Sigmoid colon (tissue), 7 donors: ENCODE data around the gene CLCN1. TPM values are rescaled to one million over a fixed set of nuclear protein-coding genes. Genes with fewer than 3 reads are reported as not detected.

ENCODE experiments used
- DNase-seq: peaks from one replicate; pipeline ENCODE4 v3.0.0-alpha.2; 2019
- H3K27ac ChIP-seq, 4 donors: fragments of 200-600 bp; sonication (generic); one replicate each; pipeline ENCODE4 v1.5.1; 2016 to 2019; ENCODE audit warnings: mild to moderate bottlenecking in 1 of 4
- H3K27me3 ChIP-seq, 3 donors: fragments of 200-600 bp; sonication (generic); one replicate each; pipeline ENCODE4 v1.5.1; 2019; ENCODE audit warnings: mild to moderate bottlenecking in 1 of 3
- H3K36me3 ChIP-seq, 4 donors: fragments of 200-600 bp; sonication (generic); one replicate each; pipeline ENCODE4 v1.5.1; 2016 to 2019
- H3K4me1 ChIP-seq, 4 donors: fragments of 200-600 bp; sonication (generic); one replicate each; pipeline ENCODE4 v1.5.1; 2017 to 2019
- H3K4me3 ChIP-seq, 4 donors: fragments of 200-600 bp; sonication (generic); one replicate each; pipeline ENCODE4 v1.5.1; 2017 to 2019; ENCODE audit warnings: mild to moderate bottlenecking in 2 of 4, moderate library complexity in 1 of 4
- H3K9me3 ChIP-seq, 4 donors: fragments of 200-600 bp in 3 of 4; sonication (generic) in 3 of 4; one replicate each; pipeline versions ENCODE4 v1.5.1 to v1.6.1; 2013 to 2019
- EP300 ChIP-seq, 4 donors: sonication (generic); formaldehyde crosslinking; IDR thresholded peaks; one replicate each; pipeline ENCODE4 v1.6.1; 2017; ENCODE audit warnings: antibody characterized with exemption in 4 of 4
- POLR2A ChIP-seq, 2 donors: fragments of 450-650 bp; IDR thresholded peaks; one replicate each; pipeline ENCODE4 v1.6.1; 2016; ENCODE audit warnings: antibody characterized with exemption in 2 of 2, mild to moderate bottlenecking in 2 of 2, moderate library complexity in 2 of 2
- POLR2AphosphoS5 ChIP-seq, 4 donors: sonication (generic); formaldehyde crosslinking; IDR thresholded peaks; one replicate each; pipeline ENCODE4 v1.6.1; 2017; ENCODE audit warnings: antibody characterized with exemption in 4 of 4
- WGBS, 2 donors: extraction: QIAGEN DNeasy Blood & Tissue Kit; methylation state at CpG; one replicate each; pipeline ENCODE4 v1.1.7; 2013; 5-methylcytosine and 5-hydroxymethylcytosine counted together
- intact Hi-C: fragments of 100-400 bp; cut with DNase I; formaldehyde crosslinking; loops from one replicate; pipeline ENCODE4 v1.15.1; 2023
- polyA plus RNA-seq, 3 donors: library from polyadenylated mRNA; stranded (reverse); fragments of 200-250 nt; gene quantifications; one replicate each; pipeline ENCODE4 v1.2.3, GENCODE V29; 2013
- total RNA-seq, 4 donors: library from RNA; depleted of rRNA; stranded (reverse); fragments of >200 nt; gene quantifications; one replicate each; pipeline ENCODE4 v1.1.0, GENCODE V29; 2016
- TF ChIP-seq, protein P1 (sequence below), 4 experiments: fragments of 450-650 bp in 3 of 4; fragments of 200-600 bp in 1 of 4; IDR thresholded peaks; one replicate each; pipeline ENCODE4 v1.5.1; 2016 to 2019; ENCODE audit warnings: antibody characterized with exemption in 4 of 4, mild to moderate bottlenecking in 3 of 4, moderate library complexity in 2 of 4
- donor health status: healthy with polysubstance abuse.
- donor health status: Bipolar disorder and iron deficiency.
- donor health status: healthy.

Gene CLCN1
- total and polyA plus RNA-seq, 7 donors: 0.14 to 0.15 TPM; not detected in 5

DNA sequence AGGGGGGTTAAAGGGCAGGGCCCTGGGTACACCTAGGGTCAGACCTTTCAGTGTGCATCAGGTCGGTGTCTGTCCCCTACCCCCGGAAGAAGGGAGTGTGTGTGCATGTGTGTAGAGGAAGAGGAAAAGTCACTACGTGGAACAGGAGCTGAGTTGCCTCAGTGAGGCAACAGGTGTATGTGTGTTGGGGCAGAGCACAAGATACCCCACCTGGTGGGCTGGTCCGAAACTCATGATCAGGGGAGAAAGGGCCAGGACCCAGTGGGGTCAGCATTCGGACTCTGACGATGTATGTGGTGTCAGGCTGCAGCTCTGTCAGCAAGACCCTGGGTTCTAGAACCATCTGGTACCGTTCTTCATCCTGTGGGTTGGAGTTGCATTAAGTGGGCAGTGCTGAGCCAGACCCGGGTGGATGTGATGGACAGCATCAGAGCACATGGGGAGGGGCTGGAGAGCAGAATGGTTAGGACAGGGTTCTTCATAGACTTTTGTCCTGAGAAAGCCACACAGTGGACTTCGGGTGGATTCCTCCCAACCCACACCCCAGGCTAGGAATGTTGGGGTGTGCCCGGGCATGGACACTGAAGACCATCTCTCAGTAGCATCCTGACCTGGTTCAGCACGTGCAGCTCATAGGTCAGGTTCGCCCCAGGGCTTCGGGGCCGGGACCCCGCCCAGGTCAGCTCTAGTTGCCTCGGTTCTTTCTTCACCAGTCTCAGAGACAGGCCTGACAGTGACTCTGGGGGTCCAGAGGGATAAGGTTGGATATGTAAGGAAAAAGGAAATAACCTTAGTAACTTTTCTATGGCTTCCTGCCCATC, 82.0 kb downstream of the CLCN1 start:
- Histone ChIP-seq H3K9me3 (no peaks in the 10 kb centered on the region), H3K4me3 (no peak overlapping the region), H3K36me3 (peaks cover 0 to 4% (median 0%) of the 10 kb centered on the region in 4 donors), H3K27ac (no peak overlapping the region), H3K27me3 (no peaks in the 10 kb centered on the region), H3K4me1 (peaks cover 0 to 10% (median 6%) of the 10 kb centered on the region in 4 donors)
- TF ChIP-seq POLR2AphosphoS5 (IDR thresholded peaks at IDR 0.05) (no peak), EP300 (IDR thresholded peaks at IDR 0.05) (no peak), POLR2A (IDR thresholded peaks at IDR 0.05) (no peak)
- TF ChIP-seq, protein P1, sequence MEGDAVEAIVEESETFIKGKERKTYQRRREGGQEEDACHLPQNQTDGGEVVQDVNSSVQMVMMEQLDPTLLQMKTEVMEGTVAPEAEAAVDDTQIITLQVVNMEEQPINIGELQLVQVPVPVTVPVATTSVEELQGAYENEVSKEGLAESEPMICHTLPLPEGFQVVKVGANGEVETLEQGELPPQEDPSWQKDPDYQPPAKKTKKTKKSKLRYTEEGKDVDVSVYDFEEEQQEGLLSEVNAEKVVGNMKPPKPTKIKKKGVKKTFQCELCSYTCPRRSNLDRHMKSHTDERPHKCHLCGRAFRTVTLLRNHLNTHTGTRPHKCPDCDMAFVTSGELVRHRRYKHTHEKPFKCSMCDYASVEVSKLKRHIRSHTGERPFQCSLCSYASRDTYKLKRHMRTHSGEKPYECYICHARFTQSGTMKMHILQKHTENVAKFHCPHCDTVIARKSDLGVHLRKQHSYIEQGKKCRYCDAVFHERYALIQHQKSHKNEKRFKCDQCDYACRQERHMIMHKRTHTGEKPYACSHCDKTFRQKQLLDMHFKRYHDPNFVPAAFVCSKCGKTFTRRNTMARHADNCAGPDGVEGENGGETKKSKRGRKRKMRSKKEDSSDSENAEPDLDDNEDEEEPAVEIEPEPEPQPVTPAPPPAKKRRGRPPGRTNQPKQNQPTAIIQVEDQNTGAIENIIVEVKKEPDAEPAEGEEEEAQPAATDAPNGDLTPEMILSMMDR (IDR thresholded peaks at IDR 0.05): no peak
- DNase-seq: no peak
- intact Hi-C loops: no loop called here
- 90 to 91% methylated on average over 16 of the region's 16 CpGs for WGBS, 2 donors

DNA sequence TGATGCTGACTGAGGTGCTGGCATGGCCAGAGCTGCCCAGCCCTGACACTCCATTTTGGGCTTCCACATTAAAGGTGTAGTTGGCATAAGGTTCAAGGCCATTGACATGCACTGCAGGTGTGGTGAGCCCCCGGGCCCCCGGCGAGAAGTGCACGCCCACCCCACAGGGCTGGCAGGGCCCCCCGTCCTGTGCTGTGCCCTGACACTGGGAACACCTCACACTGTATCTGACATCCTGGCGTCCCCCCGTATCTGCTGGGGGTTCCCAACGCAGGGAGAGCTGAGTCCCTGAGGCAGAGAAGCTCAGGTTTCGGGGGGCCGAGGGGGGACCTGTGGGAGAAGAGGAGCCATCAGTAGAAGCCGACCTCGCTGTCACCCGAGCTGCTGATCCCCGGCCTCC, 82.7 kb downstream of the CLCN1 start:
- Histone ChIP-seq H3K9me3 (no peaks in the 10 kb centered on the region), H3K36me3 (no peaks in the 10 kb centered on the region), H3K27me3 (no peaks in the 10 kb centered on the region), H3K4me1 (peaks cover 0 to 3% (median 0%) of the 10 kb centered on the region in 4 donors), H3K27ac (no peak overlapping the region), H3K4me3 (no peak overlapping the region)
- no peak for TF ChIP-seq POLR2A (IDR thresholded peaks at IDR 0.05)
- no peak for TF ChIP-seq POLR2AphosphoS5 (IDR thresholded peaks at IDR 0.05)
- TF ChIP-seq, protein P1 (IDR thresholded peaks at IDR 0.05): no peak
- no peak for TF ChIP-seq EP300 (IDR thresholded peaks at IDR 0.05)
- 92 to 94% methylated on average over 14 of the region's 14 CpGs for WGBS, 2 donors
- intact Hi-C loops: no loop called here
- no peak for DNase-seq

DNA sequence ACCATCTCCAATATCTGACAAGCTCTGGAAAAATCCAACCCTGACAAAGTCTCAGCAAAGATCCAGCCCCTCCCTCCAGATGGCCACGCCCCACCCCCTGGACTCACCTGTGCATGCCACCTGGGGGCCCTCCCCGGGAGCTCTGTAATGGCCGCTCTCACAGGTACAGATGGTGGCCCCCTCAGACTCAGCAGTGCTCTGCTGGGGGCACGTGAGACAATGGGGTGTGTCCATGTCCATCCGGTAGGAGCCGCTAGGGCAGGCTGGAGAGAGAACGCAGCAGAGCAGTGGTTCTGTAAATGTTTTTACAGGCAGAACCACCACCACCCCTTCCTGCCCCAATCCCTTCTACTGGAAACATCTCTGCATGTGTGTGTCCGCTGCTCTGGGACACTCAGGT, 83.2 kb downstream of the CLCN1 start:
- no peak for DNase-seq
- Histone ChIP-seq H3K36me3 (no peaks in the 10 kb centered on the region), H3K27me3 (no peaks in the 10 kb centered on the region), H3K9me3 (no peaks in the 10 kb centered on the region), H3K4me3 (no peak overlapping the region), H3K27ac (no peak overlapping the region), H3K4me1 (no peaks in the 10 kb centered on the region)
- no peak for TF ChIP-seq POLR2A (IDR thresholded peaks at IDR 0.05)
- TF ChIP-seq EP300 (IDR thresholded peaks at IDR 0.05): no peak
- TF ChIP-seq POLR2AphosphoS5 (IDR thresholded peaks at IDR 0.05): no peak
- TF ChIP-seq, protein P1 (IDR thresholded peaks at IDR 0.05): no peak
- intact Hi-C loops: no loop called here
- 86 to 92% methylated on average over 8 of the region's 8 CpGs for WGBS, 2 donors

DNA sequence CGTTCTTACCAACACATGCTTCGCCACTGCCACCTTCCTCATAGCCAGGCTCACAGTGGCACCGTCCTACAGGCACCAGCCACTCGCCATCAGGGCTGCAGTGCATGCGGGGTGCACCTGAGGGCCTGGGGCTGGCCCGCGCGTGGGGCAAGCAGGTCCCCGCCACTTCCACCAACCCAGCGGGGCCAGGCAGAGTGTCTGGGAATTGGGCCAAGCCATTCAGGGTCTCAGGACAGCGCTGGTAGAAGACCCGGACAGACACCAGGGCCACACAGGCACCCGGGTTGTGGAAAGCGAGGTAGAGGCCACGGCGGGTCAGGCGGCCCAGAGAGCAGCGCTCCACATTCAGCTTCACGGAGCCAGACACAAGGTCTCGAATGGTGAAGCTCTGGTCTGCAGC, 83.7 kb downstream of the CLCN1 start:
- no peaks in the 10 kb centered on the region for H3K27me3 ChIP-seq
- DNase-seq: no peak
- intact Hi-C loops: no loop called here
- H3K27ac ChIP-seq: no peak overlapping the region
- H3K9me3 ChIP-seq: no peaks in the 10 kb centered on the region
- WGBS, 2 donors: 96 to 97% methylated on average over 20 of the region's 20 CpGs
- H3K36me3 ChIP-seq: no peaks in the 10 kb centered on the region
- no peak overlapping the region for H3K4me3 ChIP-seq
- TF ChIP-seq EP300 (IDR thresholded peaks at IDR 0.05) (no peak), POLR2AphosphoS5 (IDR thresholded peaks at IDR 0.05) (no peak), POLR2A (IDR thresholded peaks at IDR 0.05) (no peak)
- TF ChIP-seq, protein P1 (IDR thresholded peaks at IDR 0.05): no peak
- H3K4me1 ChIP-seq: no peaks in the 10 kb centered on the region
